ENCODE results near the gene TRA2A.
"Not testable (repeated sequence)": the region's sequence is repeated elsewhere in the genome, so short reads cannot be mapped to it uniquely, and the experiment has no call there.

TRA2A gene

GRCh38 chr7:23513746-23514145, 18.0 kb downstream of the TRA2A start:
- not testable (repeated sequence) for H3K4me1 ChIP-seq (ENCODE audit: control insufficient read depth in 2 of 2, insufficient read depth in 2 of 2, low read length in 2 of 2); H3K27me3 ChIP-seq (ENCODE audit: control insufficient read depth in 2 of 2, insufficient read depth in 2 of 2, low read length in 2 of 2); H3K4me3 ChIP-seq (ENCODE audit: low read length in 2 of 2); H3K9me3 ChIP-seq (ENCODE audit: control insufficient read depth in 2 of 2, low read length in 2 of 2); H3K9ac ChIP-seq (ENCODE audit: low read depth in 1 of 2, low read length in 2 of 2); H3K27ac ChIP-seq (ENCODE audit: low read depth in 2 of 2, low read length in 2 of 2)
- H3K36me3 ChIP-seq (ENCODE audit: control insufficient read depth in 2 of 2, insufficient read depth in 2 of 2, low read length in 2 of 2): peaks cover 52 to 63% of the 10 kb centered on the region in 2 donors

- Histone ChIP-seq H3K4me1 (ENCODE audit: control insufficient read depth in 2 of 2, insufficient read depth in 2 of 2, low read length in 2 of 2) (no peaks in the 10 kb centered on the region), H3K4me3 (ENCODE audit: low read length in 2 of 2) (no peak overlapping the region), H3K36me3 (ENCODE audit: control insufficient read depth in 2 of 2, insufficient read depth in 2 of 2, low read length in 2 of 2) (no peaks in the 10 kb centered on the region), H3K9ac (ENCODE audit: low read depth in 1 of 2, low read length in 2 of 2) (no peak overlapping the region), H3K27ac (ENCODE audit: low read depth in 2 of 2, low read length in 2 of 2) (no peak overlapping the region), H3K27me3 (ENCODE audit: control insufficient read depth in 2 of 2, insufficient read depth in 2 of 2, low read length in 2 of 2) (no peaks in the 10 kb centered on the region), H3K9me3 (ENCODE audit: control insufficient read depth in 2 of 2, low read length in 2 of 2) (no peaks in the 10 kb centered on the region)
These were observed 37.8 kb downstream of the TRA2A start for GRCh38 chr7:23494009-23494408.

- Histone ChIP-seq H3K4me3 (ENCODE audit: low read length in 2 of 2) (no peak overlapping the region), H3K4me1 (ENCODE audit: control insufficient read depth in 2 of 2, insufficient read depth in 2 of 2, low read length in 2 of 2) (no peaks in the 10 kb centered on the region)
These were observed 40.3 kb downstream of the TRA2A start for GRCh38 chr7:23491502-23491901.

GRCh38 chr7:23490357-23491135, 41.2 kb downstream of the TRA2A start:
- Histone ChIP-seq H3K9me3 (ENCODE audit: control insufficient read depth in 2 of 2, low read length in 2 of 2) (no peaks in the 10 kb centered on the region), H3K4me1 (ENCODE audit: control insufficient read depth in 2 of 2, insufficient read depth in 2 of 2, low read length in 2 of 2) (no peaks in the 10 kb centered on the region), H3K9ac (ENCODE audit: low read depth in 1 of 2, low read length in 2 of 2) (no peak overlapping the region), H3K4me3 (ENCODE audit: low read length in 2 of 2) (peak overlapping the region; percentile 35 to 60), H3K27ac (ENCODE audit: low read depth in 2 of 2, low read length in 2 of 2) (no peak overlapping the region), H3K27me3 (ENCODE audit: control insufficient read depth in 2 of 2, insufficient read depth in 2 of 2, low read length in 2 of 2) (no peaks in the 10 kb centered on the region), H3K36me3 (ENCODE audit: control insufficient read depth in 2 of 2, insufficient read depth in 2 of 2, low read length in 2 of 2) (no peaks in the 10 kb centered on the region)

More at GRCh38 chr7:23491502-23491901, 40.3 kb downstream of the TRA2A start:
- Histone ChIP-seq H3K27me3 (ENCODE audit: control insufficient read depth in 2 of 2, insufficient read depth in 2 of 2, low read length in 2 of 2) (no peaks in the 10 kb centered on the region), H3K36me3 (ENCODE audit: control insufficient read depth in 2 of 2, insufficient read depth in 2 of 2, low read length in 2 of 2) (no peaks in the 10 kb centered on the region), H3K9ac (ENCODE audit: low read depth in 1 of 2, low read length in 2 of 2) (no peak overlapping the region), H3K9me3 (ENCODE audit: control insufficient read depth in 2 of 2, low read length in 2 of 2) (no peaks in the 10 kb centered on the region), H3K27ac (ENCODE audit: low read depth in 2 of 2, low read length in 2 of 2) (no peak overlapping the region)

GRCh38 chr7:23488714-23489113, 43.1 kb downstream of the TRA2A start:
- H3K9me3 ChIP-seq (ENCODE audit: control insufficient read depth in 2 of 2, low read length in 2 of 2); H3K4me1 ChIP-seq (ENCODE audit: control insufficient read depth in 2 of 2, insufficient read depth in 2 of 2, low read length in 2 of 2); H3K27ac ChIP-seq (ENCODE audit: low read depth in 2 of 2, low read length in 2 of 2); H3K36me3 ChIP-seq (ENCODE audit: control insufficient read depth in 2 of 2, insufficient read depth in 2 of 2, low read length in 2 of 2); H3K9ac ChIP-seq (ENCODE audit: low read depth in 1 of 2, low read length in 2 of 2); H3K4me3 ChIP-seq (ENCODE audit: low read length in 2 of 2); H3K27me3 ChIP-seq (ENCODE audit: control insufficient read depth in 2 of 2, insufficient read depth in 2 of 2, low read length in 2 of 2): not testable (repeated sequence)

GRCh38 chr7:23487670-23488069, 44.1 kb downstream of the TRA2A start:
- no peaks in the 10 kb centered on the region for H3K4me1 ChIP-seq (ENCODE audit: control insufficient read depth in 2 of 2, insufficient read depth in 2 of 2, low read length in 2 of 2)
- no peaks in the 10 kb centered on the region for H3K27me3 ChIP-seq (ENCODE audit: control insufficient read depth in 2 of 2, insufficient read depth in 2 of 2, low read length in 2 of 2)
- no peak overlapping the region for H3K9ac ChIP-seq (ENCODE audit: low read depth in 1 of 2, low read length in 2 of 2)
- no peaks in the 10 kb centered on the region for H3K9me3 ChIP-seq (ENCODE audit: control insufficient read depth in 2 of 2, low read length in 2 of 2)
- no peaks in the 10 kb centered on the region for H3K36me3 ChIP-seq (ENCODE audit: control insufficient read depth in 2 of 2, insufficient read depth in 2 of 2, low read length in 2 of 2)
- H3K4me3 ChIP-seq (ENCODE audit: low read length in 2 of 2): no peak overlapping the region
- no peak overlapping the region for H3K27ac ChIP-seq (ENCODE audit: low read depth in 2 of 2, low read length in 2 of 2)

- Histone ChIP-seq H3K9ac (ENCODE audit: low read depth in 1 of 2, low read length in 2 of 2) (no peak overlapping the region), H3K27ac (ENCODE audit: low read depth in 2 of 2, low read length in 2 of 2) (no peak overlapping the region), H3K4me3 (ENCODE audit: low read length in 2 of 2) (no peak overlapping the region), H3K9me3 (ENCODE audit: control insufficient read depth in 2 of 2, low read length in 2 of 2) (no peaks in the 10 kb centered on the region), H3K4me1 (ENCODE audit: control insufficient read depth in 2 of 2, insufficient read depth in 2 of 2, low read length in 2 of 2) (no peaks in the 10 kb centered on the region), H3K27me3 (ENCODE audit: control insufficient read depth in 2 of 2, insufficient read depth in 2 of 2, low read length in 2 of 2) (peaks cover 3 to 5% of the 10 kb centered on the region in 2 donors), H3K36me3 (ENCODE audit: control insufficient read depth in 2 of 2, insufficient read depth in 2 of 2, low read length in 2 of 2) (no peaks in the 10 kb centered on the region)
These were observed 45.6 kb downstream of the TRA2A start for GRCh38 chr7:23486002-23486773.

- Histone ChIP-seq H3K9me3 (ENCODE audit: control insufficient read depth in 2 of 2, low read length in 2 of 2) (no peaks in the 10 kb centered on the region), H3K9ac (ENCODE audit: low read depth in 1 of 2, low read length in 2 of 2) (no peak overlapping the region), H3K4me3 (ENCODE audit: low read length in 2 of 2) (no peak overlapping the region), H3K36me3 (ENCODE audit: control insufficient read depth in 2 of 2, insufficient read depth in 2 of 2, low read length in 2 of 2) (no peaks in the 10 kb centered on the region), H3K27ac (ENCODE audit: low read depth in 2 of 2, low read length in 2 of 2) (no peak overlapping the region), H3K27me3 (ENCODE audit: control insufficient read depth in 2 of 2, insufficient read depth in 2 of 2, low read length in 2 of 2) (peaks cover 12 to 24% of the 10 kb centered on the region in 2 donors), H3K4me1 (ENCODE audit: control insufficient read depth in 2 of 2, insufficient read depth in 2 of 2, low read length in 2 of 2) (no peaks in the 10 kb centered on the region)
These were observed 49.1 kb downstream of the TRA2A start for GRCh38 chr7:23482686-23483085.

- H3K27me3 ChIP-seq (ENCODE audit: control insufficient read depth in 2 of 2, insufficient read depth in 2 of 2, low read length in 2 of 2): peaks cover 35 to 64% of the 10 kb centered on the region in 2 donors
- H3K4me1 ChIP-seq (ENCODE audit: control insufficient read depth in 2 of 2, insufficient read depth in 2 of 2, low read length in 2 of 2): peaks cover 4 to 11% of the 10 kb centered on the region in 2 donors
- no peak overlapping the region for H3K9ac ChIP-seq (ENCODE audit: low read depth in 1 of 2, low read length in 2 of 2)
- no peaks in the 10 kb centered on the region for H3K36me3 ChIP-seq (ENCODE audit: control insufficient read depth in 2 of 2, insufficient read depth in 2 of 2, low read length in 2 of 2)
- H3K9me3 ChIP-seq (ENCODE audit: control insufficient read depth in 2 of 2, low read length in 2 of 2): no peaks in the 10 kb centered on the region
- H3K4me3 ChIP-seq (ENCODE audit: low read length in 2 of 2): no peak overlapping the region
- no peak overlapping the region for H3K27ac ChIP-seq (ENCODE audit: low read depth in 2 of 2, low read length in 2 of 2)
These were observed 53.6 kb downstream of the TRA2A start for GRCh38 chr7:23477962-23478866.

GRCh38 chr7:23477157-23477499, 54.7 kb downstream of the TRA2A start:
- Histone ChIP-seq H3K36me3 (ENCODE audit: control insufficient read depth in 2 of 2, insufficient read depth in 2 of 2, low read length in 2 of 2) (no peaks in the 10 kb centered on the region), H3K27me3 (ENCODE audit: control insufficient read depth in 2 of 2, insufficient read depth in 2 of 2, low read length in 2 of 2) (peaks cover 45 to 74% of the 10 kb centered on the region in 2 donors), H3K9me3 (ENCODE audit: control insufficient read depth in 2 of 2, low read length in 2 of 2) (no peaks in the 10 kb centered on the region), H3K9ac (ENCODE audit: low read depth in 1 of 2, low read length in 2 of 2) (no peak overlapping the region), H3K4me3 (ENCODE audit: low read length in 2 of 2) (no peak overlapping the region), H3K4me1 (ENCODE audit: control insufficient read depth in 2 of 2, insufficient read depth in 2 of 2, low read length in 2 of 2) (peaks cover 4 to 11% of the 10 kb centered on the region in 2 donors), H3K27ac (ENCODE audit: low read depth in 2 of 2, low read length in 2 of 2) (no peak overlapping the region)
